ENCODE measurements around the gene ZNF579.
"Not testable (repeated sequence)": the region's sequence is repeated elsewhere in the genome, so short reads cannot be mapped to it uniquely, and the experiment has no call there.

ZNF579 gene

GRCh38 chr19:55581145-55581822 lies 636 bp upstream of the ZNF579 start:
- H3K4me3 ChIP-seq (ENCODE audit: low read depth, low read length) = peak overlapping the region; percentile 81
- TF ChIP-seq CTCF (IDR thresholded peaks at IDR 0.05; ENCODE audit: low read depth, low read length, missing control alignments) = no peak
- DNase-seq (ENCODE audit: low read depth) = no peak

GRCh38 chr19:55579766-55580621 lies 654 bp downstream of the ZNF579 start:
- peak overlapping the region; percentile 81 for H3K4me3 ChIP-seq (ENCODE audit: low read depth, low read length)
- DNase-seq (ENCODE audit: low read depth) = no peak

GRCh38 chr19:55578761-55579747 lies 1.6 kb downstream of the ZNF579 start:
- DNase-seq (ENCODE audit: low read depth) = no peak
- TF ChIP-seq CTCF (IDR thresholded peaks at IDR 0.05; ENCODE audit: low read depth, low read length, missing control alignments) = no peak
- no peak overlapping the region for H3K4me3 ChIP-seq (ENCODE audit: low read depth, low read length)

More at GRCh38 chr19:55579766-55580621, 654 bp downstream of the ZNF579 start:
- TF ChIP-seq CTCF (IDR thresholded peaks at IDR 0.05; ENCODE audit: low read depth, low read length, missing control alignments) = no peak

- no peak overlapping the region for H3K4me3 ChIP-seq (ENCODE audit: low read depth, low read length)
Observed at GRCh38 chr19:55578031-55578760, 2.5 kb downstream of the ZNF579 start.

GRCh38 chr19:55576746-55577145 lies 3.9 kb downstream of the ZNF579 start:
- H3K4me3 ChIP-seq (ENCODE audit: low read depth, low read length) = no peak overlapping the region
- no peak for DNase-seq (ENCODE audit: low read depth)
- TF ChIP-seq CTCF (IDR thresholded peaks at IDR 0.05; ENCODE audit: low read depth, low read length, missing control alignments) = no peak

More at GRCh38 chr19:55578031-55578760, 2.5 kb downstream of the ZNF579 start:
- DNase-seq (ENCODE audit: low read depth) = no peak
- TF ChIP-seq CTCF (IDR thresholded peaks at IDR 0.05; ENCODE audit: low read depth, low read length, missing control alignments) = no peak

- DNase-seq (ENCODE audit: low read depth); H3K4me3 ChIP-seq (ENCODE audit: low read depth, low read length): not testable (repeated sequence)
Observed at GRCh38 chr19:55573929-55574328, 6.7 kb downstream of the ZNF579 start.

- not testable (repeated sequence) for H3K4me3 ChIP-seq (ENCODE audit: low read depth, low read length); DNase-seq (ENCODE audit: low read depth)
Observed at GRCh38 chr19:55569477-55569876, 11.2 kb downstream of the ZNF579 start.

All from GM12864 (cell line).